K562 (cell line): ENCODE data around the gene HIPK2. TPM values are rescaled to one million over a fixed set of nuclear protein-coding genes. Genes with fewer than 3 reads are reported as not detected.

ENCODE experiments used
- ARID4B ChIP-seq: sonication (generic); formaldehyde crosslinking; IDR thresholded peaks from 2 replicates; pipeline ENCODE4 v1.8.0; 2022; ENCODE audit warnings: mild to moderate bottlenecking, missing genetic modification reagents
- CBX5 ChIP-seq: IDR thresholded peaks from 2 replicates; pipeline ENCODE4 v1.6.1; 2014; ENCODE audit warnings: low read depth, borderline replicate concordance
- CHCHD3 ChIP-seq: fragments of 250-450 bp; sonication (Bioruptor Pico); IDR thresholded peaks from 2 replicates; pipeline ENCODE4 v2.1.2; 2022; ENCODE audit warnings: mild to moderate bottlenecking
- L3MBTL2 ChIP-seq: fragments of 450-650 bp; IDR thresholded peaks from 2 replicates; pipeline ENCODE4 v1.6.1; 2016; ENCODE audit warnings: mild to moderate bottlenecking, moderate library complexity
- NONO ChIP-seq, 2 experiments: fragments of 200-400 bp in 1 of 2; fragments of 450-650 bp in 1 of 2; formaldehyde crosslinking in 1 of 2; IDR thresholded peaks; 2 replicates each; pipeline ENCODE4 v1.6.1; 2017; ENCODE audit warnings: low read depth in 2 of 2, mild to moderate bottlenecking in 2 of 2, moderate library complexity in 2 of 2, low read length in 1 of 2
- TFE3 ChIP-seq: fragments of 450-650 bp; formaldehyde crosslinking; IDR thresholded peaks from 2 replicates; pipeline ENCODE4 v1.4.0; 2020; ENCODE audit warnings: mild to moderate bottlenecking, mixed read lengths
- polyA plus RNA-seq, 8 experiments: library from polyadenylated mRNA; depleted of rRNA in 4 of 8; stranded (reverse) in 5 of 8; unstranded in 3 of 8; fragments of >200 nt; fragmentation: Nextera tagmentation in 2 of 8; fragmentation: Illumina TruSeq in 1 of 8; extraction: Ambion mirVana in 2 of 8; extraction: Trizol in 1 of 8; gene quantifications; 2 replicates each; pipeline versions ENCODE4 v1.2.1 to v1.2.3, GENCODE V29; 2011 to 2014; ENCODE audit warnings: inconsistent platforms in 1 of 8, missing spikeins in 1 of 8
- total RNA-seq, 7 experiments: library from RNA; depleted of rRNA in 6 of 7; stranded (reverse); fragments of >200 nt in 6 of 7; fragmentation: Illumina TruSeq in 2 of 7; extraction: Trizol in 2 of 7; gene quantifications; 2 replicates each; pipeline versions ENCODE4 v1.2.1 to v1.2.3, GENCODE V29; 2011 to 2021; ENCODE audit warnings: low replicate concordance in 1 of 7

The HIPK2 gene
- total and polyA plus RNA-seq, 9 of the 15 experiments (the other 6 are each of a cell fraction or from before 2014, with no cell fraction given), result 0.69 to 19.8 (median 5.1) TPM

GRCh38 chr7:139543801-139544603 is 233.8 kb downstream of the HIPK2 start (continued):
- TF ChIP-seq TFE3, result no peak
- no peak for TF ChIP-seq CHCHD3 (CRISPR knock-in tag)
- no peak for TF ChIP-seq CBX5
- TF ChIP-seq NONO (IDR thresholded peaks at IDR 0.05; ENCODE audit: low read depth in 2 of 2, low read length in 1 of 2), result no peak
- TF ChIP-seq L3MBTL2, result peak; percentile 89
- peak; percentile 68; the same call in 1 of the 2 replicates for TF ChIP-seq ARID4B (CRISPR knock-in tag)
